NCI-H1436 treated with DMSO at 0.1 percent for 48 hours (cell line): Measurements from ENCODE around the gene HNRNPLL.
"Not testable (repeated sequence)": the region's sequence is repeated elsewhere in the genome, so short reads cannot be mapped to it uniquely, and the experiment has no call there.

Experiments used
- DNase-seq: peaks from one replicate; lab custom pipeline; 2025; lab: John Stamatoyannopoulos, UW

Gene HNRNPLL

DNA sequence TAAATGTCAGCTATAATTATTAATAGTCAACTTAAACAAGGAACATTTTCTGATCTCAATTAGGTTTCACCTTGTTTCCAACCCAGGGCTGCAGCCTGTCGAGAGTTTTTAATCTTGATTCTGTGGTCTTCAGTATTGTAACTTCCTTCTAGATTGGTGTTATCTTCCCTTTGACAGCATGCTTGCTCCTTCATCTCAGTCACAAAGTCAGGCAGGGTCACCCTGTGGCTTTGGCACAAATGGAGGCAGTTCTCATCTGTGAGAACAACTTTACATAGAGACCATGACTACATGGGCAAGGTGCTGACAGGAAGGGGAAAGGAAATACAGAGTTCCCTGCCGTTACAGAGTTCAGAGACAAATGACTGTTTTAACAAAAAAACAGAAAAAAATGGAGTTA is 50.5 kb downstream of the HNRNPLL start:
- DNase-seq, result no peak

DNA sequence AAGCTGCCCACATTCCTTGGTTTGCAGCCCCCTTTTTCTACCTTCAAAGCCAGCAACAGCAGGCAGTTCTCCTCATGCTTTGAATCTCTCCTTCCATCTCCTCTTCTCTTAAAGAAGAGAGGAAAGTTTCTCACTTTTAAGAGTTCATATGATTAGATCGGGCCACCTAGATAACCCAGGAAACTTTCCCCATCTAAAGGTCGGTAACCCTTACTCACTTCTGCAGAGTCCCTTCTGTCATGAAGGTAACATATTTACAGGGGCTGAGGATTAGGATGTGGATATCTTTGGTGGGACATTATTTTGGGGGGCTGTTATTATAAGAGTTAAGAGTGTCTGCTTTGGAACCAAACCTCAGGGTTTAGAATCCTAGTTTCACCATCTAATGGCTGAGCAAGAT is 51.0 kb downstream of the HNRNPLL start:
- no peak for DNase-seq

DNA sequence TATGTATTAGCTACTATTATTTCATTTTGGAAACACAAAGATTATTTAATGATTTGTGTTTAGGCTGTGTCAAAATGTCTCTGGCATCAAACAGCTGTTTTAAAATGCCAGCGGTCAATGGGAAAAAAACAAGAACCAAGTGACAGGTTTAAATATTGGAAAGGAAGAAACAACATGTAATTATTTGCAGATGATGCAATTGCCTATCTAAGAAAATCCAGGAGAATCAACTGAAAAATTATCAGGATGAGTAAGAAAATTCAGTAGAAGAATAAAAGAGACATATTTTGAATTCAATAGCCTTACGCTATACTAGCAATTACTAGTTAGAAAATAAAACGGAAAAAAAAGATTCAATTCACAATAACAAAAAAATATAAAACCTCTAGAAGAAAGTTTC is 51.6 kb downstream of the HNRNPLL start:
- DNase-seq, result no peak

DNA sequence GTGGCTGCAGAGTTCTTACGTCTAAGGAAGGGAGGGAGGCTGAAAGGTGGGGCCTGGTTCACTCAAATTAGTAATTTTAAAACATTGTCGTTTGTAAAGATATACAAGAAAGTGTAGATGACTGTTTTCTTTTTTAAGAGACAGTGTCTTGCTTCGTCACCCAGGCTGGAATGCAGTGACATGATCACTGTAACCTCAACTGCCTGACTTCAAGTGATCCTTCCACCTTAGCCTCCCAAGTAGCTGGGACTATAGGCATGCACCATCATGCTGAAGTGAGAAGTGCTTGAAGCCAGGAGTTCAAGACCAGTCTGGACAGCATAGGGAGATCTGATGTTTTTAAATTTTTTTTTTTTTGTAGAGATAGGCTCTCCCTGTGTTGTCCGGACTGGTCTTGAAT is 52.9 kb downstream of the HNRNPLL start:
- no peak for DNase-seq

DNA sequence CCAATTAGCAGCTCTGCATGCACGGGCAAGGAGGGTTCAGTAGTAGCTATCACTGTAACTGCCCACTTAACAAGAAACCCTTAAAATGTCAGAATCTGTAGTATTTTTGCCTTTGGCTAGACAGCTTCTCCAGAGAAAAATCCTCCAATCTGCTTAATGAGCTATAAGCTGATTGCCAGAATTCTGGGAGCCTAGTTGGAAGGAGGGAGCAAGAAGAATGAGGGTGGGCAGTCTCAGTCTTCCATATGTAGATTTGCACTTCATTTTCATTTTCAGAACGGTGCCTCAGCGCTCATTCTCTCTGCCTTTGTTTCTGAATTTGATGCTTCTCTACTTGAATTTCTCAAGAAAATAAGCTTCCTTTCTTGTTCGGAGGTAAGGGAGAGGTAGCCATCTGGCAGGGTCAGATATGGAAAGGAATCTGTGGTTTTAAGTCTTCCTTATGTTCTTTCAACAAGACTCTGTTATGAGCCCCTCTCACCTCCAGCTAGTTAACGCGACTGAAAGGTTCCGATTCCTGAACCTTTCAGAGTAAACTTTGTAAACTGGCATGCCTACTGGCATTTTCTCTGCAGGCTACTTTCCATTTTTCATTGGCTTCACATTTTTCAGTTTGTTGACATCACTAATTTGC is 53.5 kb downstream of the HNRNPLL start:
- DNase-seq, result no peak

DNA sequence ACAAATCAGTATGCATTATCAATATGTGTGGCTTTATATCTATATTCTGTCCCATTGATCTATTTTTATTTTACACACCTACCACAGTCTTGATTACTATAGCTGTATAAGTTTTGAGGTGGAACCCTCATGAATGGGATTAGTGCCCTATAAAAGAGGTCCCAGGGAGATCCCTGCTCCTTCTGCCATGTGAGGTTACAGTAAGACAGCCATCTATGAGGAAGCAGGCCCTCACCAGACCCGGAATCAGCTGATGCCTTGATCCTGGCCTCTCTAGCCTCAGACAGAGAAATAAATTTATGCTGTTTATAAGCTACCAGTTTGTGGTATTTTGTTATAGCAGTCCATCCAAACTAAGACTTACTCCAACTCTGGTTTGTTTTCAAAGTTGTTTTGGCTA is 54.9 kb downstream of the HNRNPLL start:
- DNase-seq, result no peak

DNA sequence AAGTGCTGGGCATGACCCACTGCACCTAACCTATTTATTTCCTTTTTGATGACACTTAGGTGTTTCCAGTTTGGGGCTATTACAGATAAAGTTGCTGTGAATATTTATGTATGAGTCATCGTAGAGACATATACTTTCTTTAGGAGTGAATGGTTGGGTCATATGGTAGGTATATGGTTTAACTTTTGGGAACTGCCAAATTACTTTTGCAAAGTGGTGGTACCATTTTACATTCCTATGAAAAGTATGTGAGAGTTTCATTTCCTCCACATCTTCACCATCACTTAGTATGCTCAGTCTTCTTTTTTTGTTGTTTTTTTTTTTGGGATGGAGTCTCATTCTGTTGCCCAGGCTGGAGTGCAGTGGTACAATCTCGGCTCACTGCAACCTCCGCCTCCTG is 56.1 kb downstream of the HNRNPLL start:
- no peak for DNase-seq

DNA sequence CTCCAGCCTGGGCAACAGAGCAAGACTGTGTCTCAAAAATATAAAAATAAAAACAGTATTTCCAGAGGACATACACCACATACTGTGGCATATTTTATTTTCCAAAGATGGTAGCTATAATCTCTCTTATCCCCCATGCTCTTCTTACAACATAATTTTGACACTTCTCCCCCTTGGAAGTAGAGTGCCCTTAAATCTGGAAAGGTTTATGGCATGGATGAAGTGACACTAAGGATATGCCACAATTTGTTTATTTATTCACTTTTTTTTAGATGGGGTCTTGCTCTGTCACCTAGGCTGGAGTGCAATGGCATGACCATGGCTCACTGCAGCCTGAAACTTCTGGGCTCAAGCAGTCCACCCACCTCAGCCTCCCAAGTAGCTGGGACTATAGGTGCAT is 56.7 kb downstream of the HNRNPLL start:
- no peak for DNase-seq

DNA sequence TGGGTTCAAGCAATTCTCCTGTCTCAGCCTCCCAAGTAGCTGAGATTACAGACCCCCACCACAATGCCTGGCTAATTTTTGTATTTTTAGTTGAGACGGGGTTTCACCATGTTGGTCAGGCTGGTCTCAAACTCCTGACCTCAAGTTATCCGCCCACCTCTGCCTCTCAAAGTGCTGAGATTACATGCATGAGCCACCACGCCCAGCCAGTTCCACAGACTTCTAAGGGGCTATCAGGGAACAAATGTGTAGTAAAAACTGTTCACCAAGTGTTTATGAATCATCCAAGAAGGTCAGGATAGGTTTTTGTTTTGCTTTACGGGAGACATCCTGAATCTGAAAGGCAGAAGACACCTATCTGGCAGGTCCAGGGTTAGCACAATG is 60.5 kb downstream of the HNRNPLL start:
- not testable (repeated sequence) for DNase-seq

DNA sequence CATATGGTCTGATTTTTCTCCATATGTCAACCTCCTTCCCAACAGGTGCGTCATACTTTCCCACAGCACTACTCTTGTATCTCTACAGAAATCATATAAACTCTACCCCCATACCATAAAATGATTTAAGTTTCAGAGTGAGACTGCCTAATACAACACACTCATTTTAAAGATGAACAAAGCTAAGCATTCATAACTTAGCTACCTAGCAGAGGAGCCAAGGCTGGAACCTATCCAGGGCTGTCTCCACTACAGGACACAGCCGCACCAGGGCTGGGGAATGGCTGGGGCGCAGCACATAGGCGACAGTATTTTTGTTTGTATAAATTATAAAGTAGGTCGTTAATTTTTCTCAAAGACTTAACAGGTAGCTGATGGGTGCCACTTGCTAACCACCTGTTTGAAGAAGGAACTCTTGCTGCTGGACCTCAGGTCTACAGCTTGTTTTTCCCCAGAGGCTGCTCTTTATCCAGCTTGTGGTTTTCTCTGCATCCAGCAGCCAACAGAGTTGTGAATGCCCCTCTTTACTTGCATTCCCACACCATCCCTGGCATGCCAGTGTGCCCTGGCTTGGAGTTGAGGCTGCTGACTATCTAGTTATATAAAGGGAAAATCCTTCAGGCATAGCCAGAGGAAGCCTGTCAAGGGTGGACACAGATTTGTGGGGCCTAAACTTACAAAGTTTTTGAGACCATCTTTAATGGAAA is 62.0 kb downstream of the HNRNPLL start:
- DNase-seq, result no peak

DNA sequence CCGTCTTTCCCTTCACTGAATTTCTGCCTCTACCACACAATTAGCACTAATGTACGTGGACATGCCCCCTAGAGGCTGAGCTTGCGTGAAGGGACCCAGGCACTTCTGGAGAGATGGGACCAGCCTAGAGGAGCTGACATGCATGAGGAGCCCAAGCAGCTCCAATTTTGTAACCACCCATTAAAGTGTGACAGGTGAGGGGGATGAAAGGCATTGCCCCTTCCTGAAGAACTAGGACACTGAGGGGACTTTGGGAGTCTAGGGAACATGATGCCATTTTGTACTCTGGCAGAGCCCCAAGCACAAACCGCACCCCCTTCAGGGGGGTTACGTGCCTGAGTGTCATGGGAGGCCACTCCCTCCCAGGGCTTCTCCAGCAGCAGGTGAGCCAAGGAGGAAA is 63.6 kb downstream of the HNRNPLL start:
- no peak for DNase-seq

DNA sequence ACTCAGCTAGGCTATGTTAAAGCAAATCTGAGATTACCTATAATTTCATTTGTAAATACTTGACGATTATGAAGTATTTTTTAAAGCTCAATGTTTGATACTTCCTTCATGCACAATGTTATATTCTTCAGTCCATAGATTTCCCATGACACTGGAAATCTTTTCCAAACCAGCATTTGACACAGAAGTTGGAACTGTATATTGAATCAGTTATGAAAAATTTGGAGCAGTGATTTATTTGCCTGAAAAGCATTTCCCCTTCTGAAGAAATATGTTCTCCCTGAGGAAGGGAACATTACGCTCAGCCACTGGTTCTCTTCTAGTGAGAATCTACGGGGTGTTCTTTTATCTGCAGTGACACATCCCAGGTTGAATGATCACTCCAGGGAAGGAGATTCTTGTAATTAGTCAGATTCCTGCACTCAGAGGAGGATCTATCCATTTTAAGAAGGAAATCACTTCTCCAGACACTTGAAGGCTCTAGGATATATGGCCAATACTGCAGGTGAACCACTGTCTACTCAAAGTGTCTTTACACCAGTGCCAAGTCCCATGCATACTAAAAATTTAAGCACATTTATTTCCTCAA is 64.7 kb downstream of the HNRNPLL start:
- no peak for DNase-seq

DNA sequence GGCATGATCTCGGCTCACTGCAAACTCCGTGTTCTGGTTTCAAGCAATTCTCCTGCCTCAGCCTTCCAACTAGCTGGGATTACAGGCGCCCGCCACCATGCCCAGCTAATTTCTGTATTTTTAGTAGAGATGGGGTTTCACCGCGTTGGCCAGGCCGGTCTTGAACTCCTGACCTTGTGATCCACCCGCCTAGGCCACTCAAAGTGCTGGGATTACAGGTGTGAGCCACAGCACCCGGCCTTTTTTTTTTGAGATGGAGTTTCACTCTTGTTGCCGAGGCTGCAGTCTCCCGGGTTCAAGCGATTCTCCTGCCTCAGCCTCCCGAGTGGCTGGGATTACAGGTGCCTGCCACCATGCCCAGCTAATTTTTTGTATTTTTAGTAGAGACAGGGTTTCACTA is 65.4 kb downstream of the HNRNPLL start:
- not testable (repeated sequence) for DNase-seq

DNA sequence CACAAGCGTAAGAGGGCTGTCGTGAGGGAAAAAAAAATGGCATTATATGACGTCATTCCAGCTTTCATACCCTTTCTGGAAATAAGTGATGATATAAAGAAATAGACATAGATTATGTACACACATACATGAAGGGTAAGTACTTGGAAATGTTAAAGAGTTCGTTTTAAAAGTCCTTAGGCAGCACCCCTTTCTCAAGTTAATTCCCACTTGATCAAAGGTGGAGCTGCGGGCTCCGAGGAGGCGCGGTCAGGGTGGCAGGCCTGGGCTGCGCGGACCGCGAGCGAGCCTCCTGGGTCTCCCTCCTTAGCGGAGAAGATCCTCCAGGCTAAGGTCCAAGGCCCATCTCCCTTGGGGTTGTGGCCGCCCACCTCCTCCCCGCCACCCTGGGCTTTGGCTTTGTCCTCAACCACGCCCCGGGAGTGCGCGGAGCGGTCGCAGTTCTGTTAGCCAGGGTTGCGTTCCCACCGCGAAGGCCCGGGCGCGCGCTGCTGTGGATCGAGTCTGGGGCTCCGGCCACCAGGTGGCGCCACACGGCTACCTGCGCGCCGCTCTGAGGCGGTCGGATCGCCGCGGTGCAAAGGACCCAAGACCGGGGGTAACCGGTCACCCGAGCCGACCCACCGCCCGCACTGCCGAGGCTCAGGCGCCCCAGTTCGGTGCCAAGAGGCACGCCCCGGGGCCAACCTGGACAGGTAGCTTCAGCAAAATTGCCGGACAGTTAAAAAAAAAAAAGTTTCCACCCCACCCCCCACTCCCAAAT is 66.8 kb downstream of the HNRNPLL start:
- DNase-seq, result no peak

DNA sequence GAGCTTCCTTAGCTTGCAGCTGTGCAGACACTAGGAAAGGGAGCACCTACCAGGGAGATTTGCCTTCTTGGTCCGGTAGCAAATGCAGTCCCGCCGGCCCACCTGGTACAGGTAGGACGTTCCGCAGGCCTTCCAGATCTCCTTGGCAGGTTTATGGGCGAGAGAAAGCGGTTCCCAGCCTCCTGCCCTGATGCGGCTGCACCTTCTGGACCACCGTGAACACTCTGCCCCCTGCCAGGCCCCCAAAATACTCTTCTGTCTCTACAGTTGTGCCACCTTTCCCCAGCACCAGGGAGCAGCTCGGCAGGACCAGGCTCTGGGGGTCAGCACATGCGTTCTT is 67.4 kb downstream of the HNRNPLL start:
- no peak for DNase-seq

DNA sequence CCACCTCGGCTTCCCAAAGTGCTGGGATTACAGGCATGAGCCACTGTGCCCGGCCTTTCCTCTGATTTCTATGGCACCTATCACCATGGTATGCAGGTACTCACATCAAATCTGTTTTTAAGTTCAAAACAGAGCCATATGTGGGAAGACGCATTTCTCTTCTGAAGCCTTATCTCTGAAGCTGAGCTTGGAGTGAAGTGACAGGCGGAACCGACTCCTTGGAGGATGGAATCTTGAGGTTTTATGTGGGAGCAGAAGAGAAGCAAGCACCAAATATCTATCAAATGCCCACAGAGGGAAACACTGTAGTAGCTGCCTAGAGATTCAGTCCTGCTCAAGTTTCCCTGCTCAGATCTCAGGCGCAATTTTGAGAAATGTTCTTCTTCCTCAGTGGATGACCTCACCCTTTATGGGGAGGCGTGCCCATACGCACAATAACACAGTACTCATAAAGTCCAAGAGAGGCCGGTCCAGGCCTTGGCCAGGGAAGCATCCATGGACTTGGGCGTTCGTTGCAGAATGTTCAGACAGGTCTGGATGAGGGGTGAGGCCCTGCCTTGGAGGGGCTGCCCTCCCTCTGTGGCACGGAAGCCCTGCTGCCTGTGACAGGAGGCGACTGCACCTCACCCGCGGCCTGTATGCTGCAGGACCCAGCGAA is 67.9 kb downstream of the HNRNPLL start:
- DNase-seq, result no peak

DNA sequence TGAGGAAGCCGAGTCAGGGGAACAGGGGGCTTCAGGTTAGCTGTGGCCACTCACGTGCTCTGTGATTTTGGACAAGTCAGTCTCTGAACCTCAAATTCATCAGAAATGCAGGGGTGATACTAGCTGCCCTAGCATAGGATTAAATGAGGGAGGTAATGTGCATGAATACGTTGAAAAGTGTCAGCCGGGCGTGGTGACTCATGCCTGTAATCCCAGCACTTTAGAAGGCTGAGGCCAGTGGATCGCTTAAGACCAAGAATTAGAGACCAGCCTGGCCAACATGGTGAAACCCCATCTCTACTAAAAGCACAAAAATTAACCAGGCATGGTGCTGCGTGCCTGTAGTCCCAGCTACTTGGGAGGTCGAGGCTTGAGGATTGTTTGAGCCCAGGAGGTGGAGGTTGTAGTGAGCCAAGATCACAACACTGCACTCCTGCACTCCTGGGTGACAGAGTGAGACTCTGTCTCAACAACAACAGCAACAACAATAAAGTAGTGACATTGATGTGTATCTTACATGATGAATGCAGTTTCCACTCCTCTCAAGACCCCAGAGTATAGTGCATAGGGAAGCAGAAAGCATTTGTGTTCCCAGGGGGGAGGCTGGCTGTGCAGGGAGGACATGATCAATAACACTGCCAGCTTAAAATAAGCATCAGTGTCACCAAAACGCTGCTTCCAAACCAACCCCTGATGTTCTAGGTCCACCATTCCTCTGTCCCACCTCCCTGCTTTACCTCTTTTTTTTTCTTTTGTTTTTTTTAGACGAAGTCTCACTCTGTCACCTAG is 68.8 kb downstream of the HNRNPLL start:
- no peak for DNase-seq

DNA sequence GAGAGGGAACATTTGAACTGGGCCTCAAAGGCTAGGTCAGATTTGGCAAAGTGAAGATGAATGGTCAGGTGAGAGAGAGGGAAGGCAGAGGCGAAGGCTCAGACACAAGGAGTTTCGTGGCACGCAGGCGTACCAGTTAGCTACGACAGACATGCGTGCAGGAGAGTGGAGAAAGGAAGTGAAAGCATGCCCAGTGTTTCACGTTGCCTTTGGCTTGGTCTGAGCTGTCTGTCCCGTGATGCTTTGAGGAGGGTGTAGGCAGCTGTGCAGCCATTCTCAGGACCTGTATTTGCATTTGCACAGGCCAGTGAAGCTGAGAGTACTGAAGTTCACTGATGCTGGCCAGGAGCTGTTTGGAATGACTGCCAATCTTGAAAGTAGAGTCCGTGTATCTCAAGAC is 69.5 kb downstream of the HNRNPLL start:
- no peak for DNase-seq

DNA sequence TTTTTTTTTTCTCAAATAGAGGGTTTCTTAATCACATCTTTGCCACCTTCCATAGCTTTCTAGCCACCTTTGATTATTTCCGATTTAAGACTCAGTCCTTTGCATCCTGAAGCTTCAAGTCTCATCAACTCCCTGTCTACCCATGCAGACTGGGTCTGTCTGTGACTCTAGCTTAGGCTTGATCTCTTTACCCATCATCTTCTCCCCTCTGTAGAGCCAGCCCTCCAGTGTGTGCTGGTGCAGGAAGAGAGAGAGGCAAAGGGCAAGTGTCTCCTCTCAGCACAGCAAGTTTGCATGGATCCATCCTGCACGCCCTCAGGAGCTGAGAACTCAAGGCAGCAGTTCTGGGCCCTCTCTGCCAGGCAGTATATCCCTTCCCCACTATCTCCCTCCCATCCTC is 70.4 kb downstream of the HNRNPLL start:
- DNase-seq, result no peak

DNA sequence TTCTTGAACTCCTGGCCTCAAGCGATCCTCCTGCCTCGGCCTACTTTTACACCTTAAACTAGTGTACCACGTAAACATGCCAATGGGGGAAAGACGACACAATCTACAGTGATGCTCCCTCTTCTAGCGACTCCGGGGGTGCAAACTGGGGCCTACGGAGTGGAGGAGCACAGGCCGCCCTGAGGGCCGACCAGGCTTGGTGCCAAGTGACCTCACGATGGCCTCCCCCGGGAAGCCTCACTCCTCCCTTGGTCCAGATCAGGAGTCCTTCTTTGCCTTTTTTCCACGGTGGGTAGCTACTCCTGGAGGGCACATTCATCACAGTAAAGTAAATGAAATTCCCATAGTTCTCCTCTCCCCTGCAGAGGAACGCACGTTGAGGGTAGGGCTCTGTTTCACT is 73.5 kb downstream of the HNRNPLL start:
- no peak for DNase-seq

DNA sequence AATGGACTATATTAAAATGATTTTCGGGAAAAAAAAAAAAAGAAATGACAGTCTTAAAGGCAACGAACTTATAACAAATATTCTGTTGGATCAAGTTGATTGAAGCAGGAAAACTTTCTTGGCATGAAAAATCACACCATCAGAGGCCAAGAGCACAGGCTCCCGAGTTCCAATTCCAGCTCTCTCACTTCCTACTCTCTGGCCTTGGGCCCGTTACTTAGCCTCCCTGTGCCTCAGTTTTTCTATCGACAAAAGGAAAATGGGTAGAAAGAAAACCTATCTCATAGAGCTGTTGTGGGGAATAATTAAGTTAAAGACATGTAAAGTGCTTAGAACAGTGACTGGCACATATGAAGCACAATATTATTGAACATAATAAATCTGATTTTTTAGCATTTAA is 74.2 kb downstream of the HNRNPLL start:
- no peak for DNase-seq

DNA sequence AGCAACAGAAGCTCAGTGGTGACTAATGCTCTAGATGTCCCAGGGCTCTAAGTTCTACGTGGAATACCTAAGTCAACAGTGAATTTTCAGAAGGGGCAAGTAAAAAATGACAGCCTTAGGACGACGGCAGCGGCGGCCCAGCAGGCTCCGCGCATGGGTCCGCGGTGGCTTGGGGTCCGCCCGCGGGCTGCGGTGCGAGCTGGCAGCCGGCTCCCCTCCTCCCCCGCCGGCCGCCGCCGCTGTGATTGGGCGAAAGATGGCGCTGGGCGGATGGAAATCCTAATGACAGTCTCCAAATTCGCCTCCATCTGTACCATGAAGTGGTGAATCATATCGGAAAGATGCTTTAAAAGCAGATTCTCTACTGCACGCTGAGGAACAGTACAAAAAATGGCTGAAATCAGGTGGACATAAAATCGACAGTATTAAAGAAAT is 74.7 kb downstream of the HNRNPLL start:
- DNase-seq, result no peak
